ENCODE results near the gene PTPRN2.
"Not testable (repeated sequence)": the region's sequence is repeated elsewhere in the genome, so short reads cannot be mapped to it uniquely, and the experiment has no call there.

The PTPRN2 gene

GRCh38 chr7:157740251-157740798 lies 847.3 kb downstream of the PTPRN2 start:
- DNase-seq (ENCODE audit: low read depth in 2 of 2) = no peak

- no peak for DNase-seq (ENCODE audit: low read depth in 2 of 2)
Measured at GRCh38 chr7:157739650-157740049, 848.0 kb downstream of the PTPRN2 start.

GRCh38 chr7:157739031-157739430 lies 848.6 kb downstream of the PTPRN2 start:
- DNase-seq (ENCODE audit: low read depth in 2 of 2) = no peak

DNA sequence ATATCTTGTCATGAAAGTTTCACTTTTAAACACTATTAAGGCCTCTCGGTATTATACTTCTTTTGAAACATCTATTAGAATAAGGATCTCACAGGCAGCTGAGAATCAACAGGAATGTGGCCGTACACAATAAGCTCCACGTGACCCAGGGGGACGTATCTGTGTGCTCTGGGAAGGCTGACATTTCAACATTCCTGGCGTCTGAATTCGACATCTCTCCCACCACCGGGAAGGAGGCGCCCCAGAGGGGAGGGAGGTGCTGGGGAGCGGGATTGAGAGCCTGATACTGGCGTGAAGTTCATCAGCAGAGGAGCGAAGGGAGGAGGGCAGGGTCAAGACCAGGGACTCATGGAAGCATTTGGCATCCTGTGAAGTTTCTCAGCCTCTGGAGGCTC lies 849.6 kb downstream of the PTPRN2 start:
- DNase-seq (ENCODE audit: low read depth in 2 of 2) = no peak

- DNase-seq (ENCODE audit: low read depth in 2 of 2) = no peak
Measured at GRCh38 chr7:157737151-157738065, 850.2 kb downstream of the PTPRN2 start.

GRCh38 chr7:157736341-157736740 lies 851.3 kb downstream of the PTPRN2 start:
- DNase-seq (ENCODE audit: low read depth in 2 of 2) = no peak

- DNase-seq (ENCODE audit: low read depth in 2 of 2) = no peak
Measured at GRCh38 chr7:157735826-157736225, 851.8 kb downstream of the PTPRN2 start.

DNA sequence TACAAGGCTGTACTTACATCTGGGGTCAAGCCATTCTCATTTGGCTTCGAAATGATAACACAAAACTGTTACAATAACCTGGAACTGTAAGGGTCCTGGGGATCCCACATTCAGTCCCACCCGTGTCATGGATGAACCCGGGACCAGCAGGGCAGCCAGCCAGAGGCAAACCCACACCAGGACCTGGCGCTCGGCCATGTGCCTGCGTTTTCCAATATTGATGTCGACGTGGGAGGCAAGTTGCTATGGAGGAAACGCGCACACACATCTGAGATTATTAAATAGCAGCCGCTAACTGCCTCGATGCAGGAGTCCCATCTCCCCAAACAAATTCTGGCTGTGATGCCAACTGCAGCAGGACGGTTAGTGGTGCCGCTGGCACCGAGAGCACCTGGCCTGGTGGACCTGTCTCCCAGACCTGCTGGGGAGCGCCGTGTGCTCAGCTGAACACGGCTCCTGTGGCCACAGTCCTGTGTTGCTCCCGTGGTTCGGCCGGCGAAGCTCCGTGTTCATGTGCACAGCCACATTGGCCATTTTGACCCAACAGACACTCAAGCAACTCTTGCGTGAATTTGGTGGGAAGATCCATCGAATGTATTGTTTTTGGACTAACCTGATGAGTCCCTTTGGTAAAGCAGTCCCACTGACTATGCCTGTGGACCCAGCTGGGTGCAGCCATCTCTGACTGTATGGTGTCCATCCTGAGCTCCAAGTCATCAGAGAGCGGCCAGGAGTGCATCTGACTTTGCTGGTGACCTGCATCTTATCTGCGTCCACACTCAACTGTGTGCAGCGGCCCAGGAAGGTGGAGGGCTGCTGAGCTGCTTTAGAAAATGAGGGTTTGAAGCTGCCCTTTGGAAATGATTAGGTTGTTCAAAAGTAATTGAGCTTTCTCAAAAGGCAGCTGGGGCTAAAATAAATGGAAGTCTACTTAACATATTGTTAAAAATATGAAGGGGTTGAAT lies 852.7 kb downstream of the PTPRN2 start:
- DNase-seq (ENCODE audit: low read depth in 2 of 2) = no peak

DNA sequence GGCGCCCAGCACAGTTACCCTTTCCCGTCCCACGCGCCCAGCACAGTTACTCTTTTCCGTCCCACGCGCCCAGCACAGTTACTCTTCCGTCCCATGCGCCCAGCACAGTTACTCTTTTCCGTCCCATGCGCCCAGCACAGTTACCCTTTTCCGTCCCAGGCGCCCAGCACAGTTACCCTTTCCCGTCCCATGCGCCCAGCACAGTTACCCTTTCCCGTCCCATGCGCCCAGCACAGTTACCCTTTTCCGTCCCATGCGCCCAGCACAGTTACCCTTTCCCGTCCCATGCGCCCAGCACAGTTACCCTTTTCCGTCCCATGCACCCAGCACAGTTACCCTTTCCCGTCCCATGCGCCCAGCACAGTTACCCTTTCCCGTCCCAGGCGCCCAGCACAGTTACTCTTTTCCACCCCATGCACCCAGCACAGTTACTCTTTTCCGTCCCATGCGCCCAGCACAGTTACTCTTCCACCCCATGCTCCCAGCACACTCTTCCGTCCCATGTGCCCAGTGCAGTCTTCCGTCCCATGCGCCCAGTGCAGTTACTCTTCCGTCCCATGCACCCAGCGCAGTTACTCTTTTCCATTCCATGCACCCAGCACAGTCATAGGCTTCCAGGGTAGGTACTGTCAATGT lies 853.7 kb downstream of the PTPRN2 start:
- not testable (repeated sequence) for DNase-seq (ENCODE audit: low read depth in 2 of 2)

- no peak for DNase-seq (ENCODE audit: low read depth in 2 of 2)
Measured at GRCh38 chr7:157731126-157731525, 856.5 kb downstream of the PTPRN2 start.

- no peak for DNase-seq (ENCODE audit: low read depth in 2 of 2)
Measured at GRCh38 chr7:157730614-157731013, 857.0 kb downstream of the PTPRN2 start.

- no peak for DNase-seq (ENCODE audit: low read depth in 2 of 2)
Measured at GRCh38 chr7:157729566-157729965, 858.1 kb downstream of the PTPRN2 start.

DNA sequence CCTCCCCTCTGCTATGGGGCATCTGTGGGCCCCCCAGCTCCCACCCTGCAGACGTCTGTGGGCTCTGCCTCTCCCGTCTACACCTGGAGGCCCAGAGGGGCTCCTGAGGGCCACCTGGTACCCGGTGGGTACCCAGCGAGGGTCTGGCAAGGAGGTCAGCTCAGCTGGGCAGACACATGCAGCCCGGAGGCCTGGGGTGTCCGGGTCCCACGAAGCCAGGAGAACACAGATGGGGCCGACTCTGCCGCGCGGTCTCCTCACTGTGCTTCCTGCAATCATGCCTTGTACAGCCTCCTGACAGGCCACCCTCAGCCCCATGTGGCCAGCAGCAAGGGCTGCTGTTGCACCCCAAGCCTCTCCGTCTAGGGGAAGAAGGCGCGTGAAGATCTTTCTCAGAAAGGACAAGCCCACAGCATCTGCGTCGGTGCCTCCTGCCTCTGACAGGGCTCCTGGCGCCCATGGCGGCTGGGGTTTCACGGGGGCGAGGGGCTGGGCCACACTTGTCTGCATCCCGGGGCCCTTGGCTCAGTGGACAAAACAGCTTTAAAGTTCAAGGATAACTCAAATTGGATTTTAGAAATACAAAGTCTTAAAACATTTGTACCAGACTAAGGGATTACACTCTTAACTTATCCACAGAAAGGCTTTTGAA lies 859.5 kb downstream of the PTPRN2 start:
- DNase-seq (ENCODE audit: low read depth in 2 of 2) = no peak

GRCh38 chr7:157726764-157727163 lies 860.9 kb downstream of the PTPRN2 start:
- DNase-seq (ENCODE audit: low read depth in 2 of 2) = no peak

- DNase-seq (ENCODE audit: low read depth in 2 of 2) = not testable (repeated sequence)
Measured at GRCh38 chr7:157725312-157725711, 862.3 kb downstream of the PTPRN2 start.

GRCh38 chr7:157723205-157723604 lies 864.4 kb downstream of the PTPRN2 start:
- no peak for DNase-seq (ENCODE audit: low read depth in 2 of 2)

- no peak for DNase-seq (ENCODE audit: low read depth in 2 of 2)
Measured at GRCh38 chr7:157722137-157723060, 865.2 kb downstream of the PTPRN2 start.

DNA sequence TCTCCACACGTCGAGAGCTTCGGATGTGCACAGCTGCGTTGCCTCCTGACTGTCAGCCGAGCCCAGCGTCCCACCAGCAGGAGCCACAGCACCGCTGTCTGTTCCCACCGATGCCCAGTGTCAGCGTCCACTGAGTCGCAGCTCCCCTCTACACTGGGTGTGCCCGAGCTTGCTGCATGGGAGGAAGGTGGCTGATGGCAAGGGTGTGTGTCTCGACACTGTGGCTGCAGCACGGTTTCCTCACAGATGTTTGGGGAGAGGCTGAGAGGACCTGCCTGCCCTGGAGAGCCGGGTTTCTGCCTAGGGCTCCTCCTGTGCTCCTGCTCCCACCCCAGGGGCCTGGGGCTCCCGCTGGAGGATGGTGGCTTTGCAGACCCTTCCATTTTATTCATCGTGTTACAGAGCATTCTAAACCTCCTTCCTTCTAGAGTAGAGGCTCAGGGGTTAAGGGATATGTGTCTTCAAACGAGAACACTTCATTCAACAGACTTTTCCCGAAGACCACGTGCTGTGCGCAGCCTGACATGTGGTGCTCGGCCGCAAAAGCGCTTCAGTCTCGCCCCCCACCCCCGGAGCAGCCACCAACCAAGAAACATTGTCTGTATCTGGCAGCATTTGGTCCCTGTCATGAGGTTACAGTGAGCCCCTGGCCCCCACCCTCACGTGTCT lies 866.0 kb downstream of the PTPRN2 start:
- DNase-seq (ENCODE audit: low read depth in 2 of 2) = no peak
